Measurements from ENCODE around the gene NOP56. TPM values are rescaled to one million over a fixed set of nuclear protein-coding genes. Genes with fewer than 3 reads are reported as not detected.

Gene NOP56
- total RNA-seq, 1 donor from 2014 or later = 94.2 TPM

DNA sequence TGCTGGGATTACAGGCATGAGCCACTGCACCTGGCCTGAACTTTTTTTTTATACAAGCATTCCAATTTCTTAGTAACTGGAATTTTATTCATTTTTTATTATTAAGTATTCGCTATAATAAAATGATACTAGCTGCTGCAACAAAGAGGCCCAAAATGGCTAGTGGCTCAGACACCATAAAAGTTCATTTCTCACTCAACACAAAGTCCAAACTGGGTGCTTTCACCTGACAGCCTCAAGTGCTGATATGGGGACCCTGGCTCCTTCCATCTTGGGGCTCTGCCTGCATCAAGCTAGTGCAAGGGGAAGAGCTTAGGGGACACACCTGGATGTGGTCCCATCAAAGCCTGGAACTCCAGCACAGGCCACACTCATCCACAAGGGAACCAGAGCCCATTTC is 12.2 kb upstream of the NOP56 start:
- DNase-seq (ENCODE audit: low read depth) = no peak

DNA sequence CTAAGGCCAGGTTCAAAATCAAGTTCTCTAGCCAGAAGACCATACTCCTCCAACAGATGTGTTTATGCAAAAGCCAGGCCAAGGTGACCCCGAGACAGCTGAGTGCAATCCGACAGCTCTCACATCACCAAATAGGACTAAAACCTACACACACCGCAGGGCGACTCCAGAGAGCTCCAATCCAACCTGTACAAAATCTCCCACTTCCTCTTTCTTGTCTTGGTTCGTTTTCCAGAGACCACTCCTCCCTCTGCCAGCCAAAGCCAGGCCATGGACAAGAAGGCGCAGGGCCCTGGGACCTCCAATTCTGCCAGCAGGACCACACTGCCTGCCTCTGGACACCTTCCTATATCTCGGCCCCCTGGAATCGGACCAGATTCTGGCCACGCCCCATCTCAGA is 11.5 kb upstream of the NOP56 start:
- DNase-seq (ENCODE audit: low read depth) = no peak

DNA sequence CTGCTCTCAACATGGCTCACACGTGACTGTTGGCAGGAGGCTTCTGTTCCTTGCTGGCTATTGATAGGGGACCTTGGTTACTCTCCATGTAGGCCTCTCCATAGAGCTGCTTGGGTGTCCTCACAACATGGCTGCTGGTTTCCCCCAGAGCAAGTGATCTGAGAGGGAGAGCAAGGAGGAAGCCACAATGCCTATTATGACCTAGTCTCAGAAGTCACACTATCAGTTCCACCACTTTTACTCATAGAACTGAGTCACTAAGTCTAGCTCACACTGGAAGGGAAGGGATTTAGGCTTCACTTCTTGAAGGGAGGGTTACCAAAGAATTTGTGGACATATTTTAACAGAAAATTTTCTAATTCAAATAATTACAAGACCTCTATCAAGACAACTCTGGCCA is 8.7 kb upstream of the NOP56 start:
- DNase-seq (ENCODE audit: low read depth) = no peak

DNA sequence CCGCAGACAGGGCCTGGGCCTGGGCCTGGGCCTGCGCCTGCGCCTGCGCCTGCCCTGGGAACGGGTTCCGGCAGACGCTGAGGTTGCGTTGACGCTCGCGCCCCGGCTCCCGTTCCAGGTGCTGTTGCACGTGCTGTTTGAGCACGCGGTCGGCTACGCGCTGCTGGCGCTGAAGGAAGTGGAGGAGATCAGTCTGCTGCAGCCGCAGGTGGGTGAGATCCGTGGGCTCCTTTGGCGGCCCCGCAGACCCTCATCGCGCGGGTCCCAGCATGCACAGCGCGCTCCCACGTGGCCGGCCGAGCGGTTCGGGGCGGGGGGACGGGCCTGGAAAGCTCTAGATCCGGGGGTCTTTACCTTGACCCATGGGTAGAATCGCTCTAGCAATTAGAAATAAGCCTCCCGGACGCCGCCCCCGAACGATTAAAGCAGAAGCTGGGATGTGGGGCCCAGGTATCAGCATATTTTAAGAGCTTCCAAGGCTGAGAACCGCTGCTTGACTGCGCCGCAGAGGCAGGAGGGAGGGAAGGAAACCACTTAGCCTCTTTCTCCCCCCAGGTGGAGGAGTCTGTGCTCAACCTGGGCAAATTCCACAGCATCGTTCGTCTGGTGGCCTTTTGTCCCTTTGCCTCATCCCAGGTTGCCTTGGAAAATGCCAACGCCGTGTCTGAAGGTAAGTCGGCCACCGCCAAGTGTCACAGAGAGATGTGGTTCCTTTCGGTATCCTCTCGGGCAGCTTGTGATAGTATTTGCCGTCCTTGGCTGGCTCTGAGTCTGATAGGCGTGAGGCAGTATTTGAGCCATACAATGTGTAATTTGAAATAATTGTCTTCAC is 508 bp downstream of the NOP56 start:
- DNase-seq (ENCODE audit: low read depth) = peak; percentile 49

DNA sequence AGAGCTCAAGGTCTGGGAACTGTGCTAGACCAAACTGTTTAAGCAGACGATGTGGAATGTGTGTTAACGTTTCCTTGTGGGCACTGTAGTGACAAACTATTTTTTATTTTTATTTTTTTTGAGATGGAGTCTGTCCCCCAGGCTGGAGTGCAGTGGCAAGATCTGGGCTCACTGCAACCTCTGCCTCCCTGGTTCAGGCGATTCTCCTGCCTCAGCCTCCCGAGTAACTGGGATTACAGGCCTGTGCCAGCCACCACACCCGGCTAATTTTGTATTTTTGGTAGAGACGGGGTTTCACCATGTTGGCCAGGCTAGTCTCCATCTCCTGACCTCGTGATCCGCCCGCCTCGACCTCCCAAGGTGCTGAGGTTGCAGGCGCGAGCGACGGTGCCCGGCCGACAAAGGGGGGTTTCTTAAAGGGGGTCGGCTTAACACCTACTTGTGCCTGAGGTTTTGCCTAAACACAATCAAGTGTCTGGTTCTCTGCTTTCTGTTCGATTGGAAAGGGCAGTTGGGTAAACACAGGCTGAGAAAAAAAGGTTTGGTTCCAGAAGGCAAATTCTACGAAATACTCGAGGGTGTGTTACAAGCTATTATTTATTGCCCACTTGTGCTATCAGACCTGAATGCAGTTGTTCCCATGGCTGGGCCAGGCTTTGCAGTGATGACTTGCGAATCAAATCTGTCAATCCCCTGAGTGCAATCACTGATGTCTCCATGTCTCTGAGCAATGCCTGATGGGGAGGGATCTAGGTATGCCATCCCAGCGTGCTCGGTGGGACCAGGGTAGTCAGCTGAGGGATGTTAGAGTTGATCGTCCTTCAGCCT is 1.3 kb downstream of the NOP56 start:
- DNase-seq (ENCODE audit: low read depth) = no peak

DNA sequence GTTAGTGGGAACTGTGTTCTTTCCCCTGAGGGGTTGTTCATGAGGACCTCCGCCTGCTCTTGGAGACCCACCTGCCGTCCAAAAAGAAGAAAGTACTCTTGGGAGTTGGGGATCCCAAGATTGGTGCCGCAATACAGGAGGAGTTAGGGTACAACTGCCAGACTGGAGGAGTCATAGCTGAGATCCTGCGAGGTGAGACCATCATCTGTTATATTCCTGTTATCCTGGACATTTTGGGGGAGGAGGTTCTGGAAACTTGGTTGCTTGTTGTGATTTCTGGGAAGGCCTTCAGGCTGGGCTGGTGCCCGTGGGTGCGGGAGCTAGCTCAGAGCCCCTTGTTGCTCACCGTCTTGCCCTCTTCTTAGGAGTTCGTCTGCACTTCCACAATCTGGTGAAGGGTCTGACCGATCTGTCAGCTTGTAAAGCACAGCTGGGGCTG is 2.0 kb downstream of the NOP56 start:
- no peak for DNase-seq (ENCODE audit: low read depth)

DNA sequence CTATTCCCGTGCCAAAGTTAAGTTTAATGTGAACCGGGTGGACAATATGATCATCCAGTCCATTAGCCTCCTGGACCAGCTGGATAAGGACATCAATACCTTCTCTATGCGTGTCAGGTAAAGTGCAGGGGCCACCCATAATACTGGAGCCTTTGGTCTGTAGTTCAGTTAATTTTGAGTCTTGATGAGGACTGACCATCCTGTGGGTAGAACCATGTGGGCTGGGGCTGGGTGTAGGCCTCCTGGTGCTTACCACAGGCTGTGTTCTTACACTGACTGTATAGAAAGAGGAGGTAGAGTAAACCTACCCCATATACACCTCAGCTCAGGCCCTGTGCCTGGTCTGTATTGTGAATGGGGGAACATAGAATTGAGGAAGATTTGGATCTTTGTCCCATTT is 2.4 kb downstream of the NOP56 start:
- DNase-seq (ENCODE audit: low read depth) = no peak

DNA sequence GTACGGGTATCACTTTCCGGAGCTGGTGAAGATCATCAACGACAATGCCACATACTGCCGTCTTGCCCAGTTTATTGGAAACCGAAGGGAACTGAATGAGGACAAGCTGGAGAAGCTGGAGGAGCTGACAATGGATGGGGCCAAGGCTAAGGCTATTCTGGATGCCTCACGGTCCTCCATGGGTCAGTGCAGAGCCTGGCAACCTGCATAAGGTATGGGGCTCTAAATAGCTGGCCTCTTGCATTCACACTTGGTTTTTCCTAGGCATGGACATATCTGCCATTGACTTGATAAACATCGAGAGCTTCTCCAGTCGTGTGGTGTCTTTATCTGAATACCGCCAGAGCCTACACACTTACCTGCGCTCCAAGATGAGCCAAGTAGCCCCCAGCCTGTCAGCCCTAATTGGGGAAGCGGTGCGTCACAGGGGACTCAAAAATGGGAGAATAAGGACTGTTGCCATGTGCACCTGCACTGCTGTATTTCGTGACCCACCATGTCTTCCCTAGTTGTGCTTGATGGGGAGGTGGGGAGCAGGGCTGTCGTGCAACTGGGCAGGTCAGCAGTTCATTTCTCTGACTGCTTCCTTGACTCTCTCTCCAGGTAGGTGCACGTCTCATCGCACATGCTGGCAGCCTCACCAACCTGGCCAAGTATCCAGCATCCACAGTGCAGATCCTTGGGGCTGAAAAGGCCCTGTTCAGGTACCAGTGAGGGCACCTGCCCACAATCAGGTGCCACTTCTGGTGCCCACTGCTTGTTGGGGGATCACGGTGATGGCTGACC is 3.1 kb downstream of the NOP56 start:
- DNase-seq (ENCODE audit: low read depth) = no peak

DNA sequence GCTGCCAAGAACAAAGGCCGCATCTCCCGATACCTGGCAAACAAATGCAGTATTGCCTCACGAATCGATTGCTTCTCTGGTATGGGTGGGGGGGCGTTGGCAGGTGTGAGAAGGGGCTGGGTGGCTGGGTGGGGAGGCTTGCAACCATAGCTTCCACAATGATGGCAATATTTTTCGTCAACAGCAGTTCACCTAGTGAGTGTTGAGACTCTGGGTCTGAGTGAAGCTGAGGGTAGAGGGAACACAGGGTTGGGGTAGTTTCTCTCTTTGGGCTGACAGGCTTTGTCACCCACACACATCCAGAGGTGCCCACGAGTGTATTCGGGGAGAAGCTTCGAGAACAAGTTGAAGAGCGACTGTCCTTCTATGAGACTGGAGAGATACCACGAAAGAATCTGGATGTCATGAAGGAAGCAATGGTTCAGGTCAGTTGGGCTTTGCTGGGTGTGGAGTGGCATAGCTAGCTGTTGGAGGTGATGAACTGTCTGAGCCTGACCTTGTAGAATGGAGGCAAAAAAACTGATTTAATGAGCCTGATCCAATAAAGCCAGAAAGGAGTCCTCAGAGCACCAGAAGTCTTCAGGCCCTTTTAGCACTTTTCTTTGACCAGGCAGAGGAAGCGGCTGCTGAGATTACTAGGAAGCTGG is 4.2 kb downstream of the NOP56 start:
- no peak for DNase-seq (ENCODE audit: low read depth)

DNA sequence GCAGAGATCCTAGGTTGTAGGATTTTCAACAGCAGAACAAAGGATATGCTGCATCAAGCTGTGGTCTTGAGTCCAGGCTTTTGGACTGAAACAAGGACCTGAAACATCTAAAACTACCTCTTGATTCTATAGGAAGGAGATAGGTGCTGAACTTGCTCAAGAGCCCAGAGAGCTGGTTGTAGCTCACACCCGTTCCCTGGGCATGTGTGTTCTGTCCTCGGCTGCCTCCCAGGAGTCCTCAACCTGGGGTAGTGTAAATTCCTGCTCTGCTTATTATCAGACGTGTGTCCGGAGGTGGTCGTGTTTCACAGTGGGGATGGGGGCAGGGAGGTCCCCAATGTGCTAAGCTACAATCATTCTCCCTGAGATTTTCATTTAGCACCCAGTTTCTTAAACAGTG is 4.8 kb downstream of the NOP56 start:
- no peak for DNase-seq (ENCODE audit: low read depth)

DNA sequence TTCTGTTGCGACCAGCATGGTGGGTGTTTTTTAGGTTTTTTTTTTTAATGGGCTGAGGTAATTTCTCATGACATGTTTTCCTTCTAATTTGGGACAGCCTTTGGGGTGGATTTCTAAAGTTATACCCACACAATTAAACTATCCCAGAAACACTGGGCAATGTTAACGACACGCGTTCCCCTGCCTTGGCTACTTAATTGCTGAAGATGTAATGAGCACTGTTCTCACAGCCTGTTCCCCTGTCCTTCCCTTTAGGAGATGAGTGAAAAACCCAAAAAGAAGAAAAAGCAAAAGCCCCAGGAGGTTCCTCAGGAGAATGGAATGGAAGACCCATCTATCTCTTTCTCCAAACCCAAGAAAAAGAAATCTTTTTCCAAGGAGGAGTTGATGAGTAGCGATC is 5.2 kb downstream of the NOP56 start:
- no peak for DNase-seq (ENCODE audit: low read depth)

DNA sequence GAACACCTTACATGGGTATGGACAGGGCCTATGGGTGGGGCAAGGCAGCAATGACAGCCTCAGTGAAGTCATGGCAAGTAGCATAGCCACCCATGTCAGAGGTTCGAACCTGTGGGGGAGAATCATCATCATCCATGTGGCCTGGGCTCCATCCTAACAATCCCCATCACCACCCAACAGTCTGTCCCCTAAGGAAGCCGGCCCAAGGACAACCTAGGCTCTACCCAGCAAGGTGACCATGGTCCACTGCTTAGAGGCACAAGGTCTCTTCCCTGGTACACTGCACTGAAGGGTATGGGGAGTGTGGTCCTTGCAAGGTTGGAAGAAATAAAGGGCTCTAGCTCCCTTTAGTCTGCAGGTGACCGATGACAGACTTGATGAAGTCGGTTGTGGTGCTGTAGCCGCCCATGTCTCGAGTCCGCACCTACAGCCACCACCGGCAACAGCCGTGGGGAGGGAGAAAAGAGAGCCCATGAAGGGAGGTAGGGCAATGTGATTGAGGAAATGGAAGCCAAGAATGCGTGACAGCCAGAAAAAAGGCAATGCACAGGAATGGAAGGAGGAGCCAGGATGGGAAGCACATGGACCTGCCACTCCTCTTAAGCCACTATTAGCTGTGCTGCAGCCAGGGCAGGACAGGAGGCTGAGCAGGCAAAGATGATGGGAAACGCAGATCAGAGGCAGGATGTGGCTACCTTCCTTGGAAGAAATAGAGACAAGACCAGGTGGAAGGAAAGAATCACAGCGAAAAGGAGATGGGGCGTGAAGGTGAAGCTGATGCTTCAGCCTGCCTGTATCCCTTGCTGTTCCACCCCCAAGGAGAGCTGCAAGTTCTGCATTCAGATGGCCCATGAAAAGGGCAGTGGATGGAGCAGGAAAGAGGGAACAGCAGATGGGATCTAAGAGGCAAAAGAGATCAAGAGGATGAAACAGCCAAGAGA is 6.3 kb downstream of the NOP56 start:
- no peak for DNase-seq (ENCODE audit: low read depth)

DNA sequence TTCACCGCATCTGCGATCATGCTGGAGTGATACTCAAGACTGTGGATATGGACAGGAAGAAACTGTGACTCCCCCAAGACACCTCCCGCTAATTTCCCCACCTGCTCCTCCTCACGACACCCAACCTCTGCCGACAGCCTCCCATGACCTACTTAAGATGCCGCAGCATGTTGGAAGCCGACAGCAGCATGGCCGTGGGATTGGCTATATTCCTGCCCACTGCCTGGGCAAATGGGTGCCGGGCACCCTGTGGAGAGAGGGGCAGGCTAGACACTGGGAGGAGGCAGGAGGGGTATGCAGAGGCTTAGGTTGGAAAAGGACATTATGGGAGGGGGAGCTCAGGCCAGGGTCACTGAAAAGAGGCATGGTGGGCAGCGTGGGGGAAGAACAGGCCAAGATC is 7.1 kb downstream of the NOP56 start:
- DNase-seq (ENCODE audit: low read depth) = no peak

DNA sequence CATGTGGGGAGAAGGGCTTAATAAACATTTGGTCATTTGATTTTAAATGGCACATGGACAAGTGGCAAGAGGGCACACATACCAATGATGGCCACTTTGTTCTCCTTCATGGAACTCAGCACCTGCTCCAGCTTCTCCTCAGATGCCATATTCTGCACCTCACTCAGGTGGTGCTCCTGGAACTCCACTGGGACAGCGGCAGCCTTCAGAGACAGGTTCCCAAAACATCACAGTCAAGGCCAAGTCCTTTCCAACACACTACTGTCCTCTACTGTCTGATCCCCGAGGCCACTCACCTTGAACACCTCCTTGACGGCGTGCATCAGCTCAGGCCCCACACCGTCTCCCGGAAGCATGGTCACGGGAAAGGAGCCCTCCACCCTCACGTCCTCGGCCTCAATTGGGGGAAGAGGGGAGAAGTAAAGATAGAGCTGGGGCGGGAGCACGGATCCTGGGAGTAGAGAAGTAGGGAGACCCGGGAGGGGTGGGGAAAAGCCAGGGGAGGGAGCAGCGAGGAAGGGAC is 11.0 kb downstream of the NOP56 start:
- no peak for DNase-seq (ENCODE audit: low read depth)

DNA sequence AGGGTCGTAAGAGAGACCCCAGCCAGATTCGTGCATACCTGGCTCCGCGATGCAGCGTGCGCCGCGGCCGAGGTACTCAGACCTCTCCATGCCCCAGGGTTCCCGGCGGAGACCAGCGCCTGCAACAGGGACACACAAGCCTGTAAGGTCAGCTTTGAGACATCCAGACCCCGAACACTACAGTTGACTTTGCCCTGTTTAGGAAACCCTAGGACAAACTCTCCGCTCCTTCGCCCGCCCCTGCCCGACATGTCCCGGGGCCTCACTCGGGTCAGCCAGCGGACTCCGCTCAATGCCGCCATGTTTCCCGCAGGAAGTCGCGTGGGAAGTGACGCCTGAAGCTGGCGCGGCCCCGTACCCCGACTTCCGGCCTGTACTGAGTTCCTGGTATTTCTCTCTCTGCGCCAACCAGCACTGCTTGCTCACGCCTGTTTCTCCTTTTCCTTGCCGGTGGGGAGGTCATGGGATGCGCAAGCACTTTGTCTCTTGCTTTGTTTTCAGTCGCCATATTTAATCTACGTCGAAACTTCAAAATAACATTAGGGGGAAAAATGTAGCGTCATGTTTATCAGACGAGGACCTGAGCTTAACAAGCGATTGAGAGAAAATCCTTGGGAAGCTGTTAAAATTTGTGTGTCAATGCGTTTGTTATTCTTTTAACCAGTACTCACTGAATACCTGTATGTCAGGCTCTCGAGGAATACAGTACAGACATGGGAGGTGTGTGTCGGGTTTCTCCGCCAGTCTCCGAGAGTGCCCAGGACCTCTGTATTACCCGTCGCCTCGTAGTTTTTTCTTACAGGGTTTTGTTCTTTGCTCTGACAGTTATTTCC is 11.7 kb downstream of the NOP56 start, which contains the start of gene IDH3B:
TSS of gene IDH3B (minus strand) at position 330 of the 833 bp plus-strand sequence. CDS start at position 302, 28 bp downstream.
- peak; percentile 93 for DNase-seq (ENCODE audit: low read depth)

DNA sequence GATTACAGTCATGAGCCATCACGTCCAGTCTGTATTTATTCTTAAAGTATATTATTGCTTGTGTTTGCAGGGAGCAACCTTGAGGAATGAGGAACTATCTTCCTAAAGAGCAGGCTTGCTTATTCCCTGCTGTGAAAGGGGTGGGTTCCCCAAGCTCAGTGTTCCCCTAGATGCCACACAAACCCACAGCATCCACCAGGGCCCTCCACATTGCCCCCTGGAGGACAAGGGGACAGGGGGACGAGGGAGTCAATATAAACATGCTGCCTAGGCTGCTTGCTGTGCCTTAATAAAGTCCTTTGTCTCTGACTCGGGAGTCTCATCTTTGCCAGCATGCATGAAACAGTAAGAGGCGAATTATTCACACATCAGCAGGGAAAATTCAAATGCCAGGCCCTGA is 19.5 kb downstream of the NOP56 start:
- DNase-seq (ENCODE audit: low read depth) = no peak

DNA sequence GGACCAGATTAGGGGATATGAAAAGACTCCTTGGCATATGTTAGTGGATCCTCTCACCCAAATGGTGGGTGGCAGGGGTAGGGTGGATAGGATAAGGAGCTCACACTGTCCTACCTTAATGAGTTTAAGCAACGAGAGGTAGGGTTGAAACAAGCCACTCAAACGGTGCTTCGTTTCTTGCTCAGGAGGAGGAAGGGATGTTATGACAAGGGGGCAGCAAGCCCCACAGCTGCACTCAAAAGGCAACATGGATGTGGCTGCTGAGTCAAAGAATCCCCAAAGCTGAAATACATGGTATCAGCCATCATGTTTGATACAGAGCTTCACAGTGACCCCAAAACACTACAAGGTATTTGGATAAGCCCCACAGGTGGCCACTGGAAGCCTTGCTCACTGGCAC is 20.0 kb downstream of the NOP56 start:
- no peak for DNase-seq (ENCODE audit: low read depth)

DNA sequence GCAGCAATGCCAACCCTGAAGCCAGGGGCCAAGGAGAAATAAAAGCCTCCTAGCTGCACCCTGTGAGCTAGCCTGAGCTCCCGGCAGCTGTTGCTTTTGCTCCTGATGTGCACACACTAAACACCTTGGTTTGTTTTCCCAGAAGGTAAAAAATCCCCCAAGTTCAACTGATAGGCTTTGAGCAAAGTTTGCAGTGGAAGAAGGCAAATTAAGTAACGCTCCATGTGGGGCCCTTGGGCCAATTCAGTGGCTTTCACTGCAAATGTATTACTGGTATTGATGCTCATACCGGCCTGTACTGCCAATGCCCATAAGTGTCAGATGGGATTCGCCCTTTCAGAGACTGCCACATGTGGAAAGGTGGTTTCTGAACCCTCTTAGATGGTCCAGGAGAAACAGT is 21.0 kb downstream of the NOP56 start:
- DNase-seq (ENCODE audit: low read depth) = no peak

DNA sequence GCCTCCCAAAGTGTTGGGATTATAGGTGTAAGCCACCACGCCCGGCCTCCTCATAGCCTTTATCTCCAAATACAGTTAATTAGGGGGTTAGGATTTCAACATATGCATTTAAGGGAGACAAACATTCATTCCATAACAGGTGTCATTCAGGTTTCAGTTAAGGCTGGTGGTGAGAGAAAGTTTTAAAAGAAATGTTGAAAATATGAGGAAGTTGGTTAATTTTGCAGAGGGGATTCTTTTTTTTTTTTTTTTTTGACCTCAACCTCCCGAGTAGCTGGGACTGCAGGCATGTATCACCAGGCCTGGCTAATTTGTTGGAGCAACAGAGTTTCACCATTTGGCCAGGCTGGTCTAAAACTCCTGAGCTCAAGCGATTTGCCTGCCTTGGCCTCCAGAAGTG is 27.6 kb downstream of the NOP56 start:
- no peak for DNase-seq (ENCODE audit: low read depth)
